GM12891 (cell line): Measurements from ENCODE around the gene GMDS.

ENCODE experiments used
- DNase-seq: peaks from one replicate; pipeline ENCODE4 v3.0.0; 2011; ENCODE audit warnings: low spot score; ENCODE audit not compliant: insufficient read length
- FAIRE-seq: peaks from 2 replicates; lab custom pipeline; 2011; peaks lifted over from hg19 to GRCh38; lab: Jason Lieb, UNC
- PAX5 ChIP-seq: IDR thresholded peaks from 2 replicates; pipeline ENCODE4 v1.6.1; 2011; ENCODE audit warnings: low read length, moderate library complexity, mild to moderate bottlenecking; ENCODE audit not compliant: insufficient read depth, severe bottlenecking
- POLR2A ChIP-seq: IDR thresholded peaks from 2 replicates; pipeline ENCODE4 v1.6.1; 2011; ENCODE audit warnings: low read depth, low read length, control low read depth
- POLR2AphosphoS5 ChIP-seq: IDR thresholded peaks from 2 replicates; pipeline ENCODE4 v1.6.1; 2011; ENCODE audit warnings: low read depth, low read length, control low read depth
- POU2F2 ChIP-seq: IDR thresholded peaks from 2 replicates; pipeline ENCODE4 v1.6.1; 2011; ENCODE audit warnings: low read depth, mild to moderate bottlenecking, control low read depth, low read length, moderate library complexity
- SPI1 ChIP-seq: IDR thresholded peaks from 2 replicates; pipeline ENCODE4 v1.6.1; 2011; ENCODE audit warnings: low read depth, low read length, control low read depth
- TAF1 ChIP-seq: IDR thresholded peaks from 2 replicates; pipeline ENCODE4 v1.6.1; 2011; ENCODE audit warnings: low read depth, low read length, control low read depth

Gene GMDS

GRCh38 chr6:1993042-1993441 is 252.4 kb downstream of the GMDS start:
- FAIRE-seq, result no peak
- TF ChIP-seq SPI1, result no peak
- TF ChIP-seq POLR2AphosphoS5, result no peak
- TF ChIP-seq TAF1, result no peak
- no peak for TF ChIP-seq POLR2A
- TF ChIP-seq POU2F2, result no peak
- no peak for TF ChIP-seq PAX5
- no peak for DNase-seq

- no peak for FAIRE-seq
- no peak for DNase-seq
- TF ChIP-seq TAF1, result no peak
- no peak for TF ChIP-seq POU2F2
- no peak for TF ChIP-seq PAX5
- TF ChIP-seq SPI1, result no peak
- TF ChIP-seq POLR2A, result no peak
- no peak for TF ChIP-seq POLR2AphosphoS5
Observed at GRCh38 chr6:1991332-1991878, 254.0 kb downstream of the GMDS start.

GRCh38 chr6:1988843-1989242 is 256.6 kb downstream of the GMDS start:
- TF ChIP-seq POLR2A (no peak), PAX5 (no peak), SPI1 (no peak), POLR2AphosphoS5 (no peak), POU2F2 (no peak), TAF1 (no peak)
- DNase-seq (no peak), FAIRE-seq (no peak)

- no peak for TF ChIP-seq PAX5
- TF ChIP-seq POLR2A, result no peak
- TF ChIP-seq POLR2AphosphoS5, result no peak
- TF ChIP-seq TAF1, result no peak
- no peak for TF ChIP-seq SPI1
- TF ChIP-seq POU2F2, result no peak
- no peak for FAIRE-seq
- DNase-seq, result no peak
Observed at GRCh38 chr6:1987640-1988039, 257.8 kb downstream of the GMDS start.

- TF ChIP-seq POU2F2, result no peak
- TF ChIP-seq POLR2A, result no peak
- TF ChIP-seq SPI1, result no peak
- no peak for TF ChIP-seq POLR2AphosphoS5
- TF ChIP-seq PAX5, result no peak
- no peak for TF ChIP-seq TAF1
- FAIRE-seq (no peak), DNase-seq (no peak)
Observed at GRCh38 chr6:1986454-1987243, 258.8 kb downstream of the GMDS start.

GRCh38 chr6:1984346-1984994 is 260.9 kb downstream of the GMDS start:
- DNase-seq (no peak), FAIRE-seq (no peak)
- TF ChIP-seq POU2F2 (no peak), TAF1 (no peak), SPI1 (no peak), PAX5 (no peak), POLR2A (no peak), POLR2AphosphoS5 (no peak)

GRCh38 chr6:1983850-1984249 is 261.6 kb downstream of the GMDS start:
- DNase-seq, result no peak
- TF ChIP-seq PAX5 (no peak), POLR2A (no peak), TAF1 (no peak), SPI1 (no peak), POLR2AphosphoS5 (no peak)
- no peak for FAIRE-seq

GRCh38 chr6:1972962-1973361 is 272.4 kb downstream of the GMDS start:
- TF ChIP-seq POU2F2, result no peak
- TF ChIP-seq SPI1, result no peak
- TF ChIP-seq POLR2AphosphoS5, result no peak
- TF ChIP-seq POLR2A, result no peak
- TF ChIP-seq PAX5, result no peak
- TF ChIP-seq TAF1, result no peak
- DNase-seq (no peak), FAIRE-seq (peak; percentile 43)

GRCh38 chr6:1971612-1972011 is 273.8 kb downstream of the GMDS start:
- TF ChIP-seq POLR2AphosphoS5 (no peak), TAF1 (no peak), PAX5 (no peak), POU2F2 (no peak), POLR2A (no peak), SPI1 (no peak)
- DNase-seq (no peak), FAIRE-seq (no peak)
